Stimulated activated naive B cell treated with anti-CD40 and anti-IgM and Interleukin-4, amounts not matched to agents 10 μg/mL and 1 μg/mL and 100 μg/mL, for 72 hours (primary cell): ENCODE results near the gene ANP32B.
"Not testable (repeated sequence)": the region's sequence is repeated elsewhere in the genome, so short reads cannot be mapped to it uniquely, and the experiment has no call there.

Experiments used
- ATAC-seq, 2 donors: fragments of 150-1000 bp; cut with Tn5 transposase; replicated peaks; 2 replicates each; pipeline ENCODE4 v1.10.0; 2021; ENCODE audit warnings: moderate library complexity in 1 of 2
- DNase-seq: peaks from one replicate; pipeline ENCODE4 v3.0.0; 2021
- H3K27ac Mint-ChIP-seq: one replicate; pipeline ENCODE4 v1.8.0; 2022; ENCODE audit warnings: mild to moderate bottlenecking, mixed read lengths
- H3K27me3 Mint-ChIP-seq, 2 donors: one replicate each; pipeline ENCODE4 v1.8.0; 2022; ENCODE audit warnings: mixed read lengths in 2 of 2
- H3K36me3 Mint-ChIP-seq, 2 donors: one replicate each; pipeline ENCODE4 v1.8.0; 2022; ENCODE audit warnings: mixed read lengths in 2 of 2, mild to moderate bottlenecking in 1 of 2
- H3K4me1 Mint-ChIP-seq, 2 donors: one replicate each; pipeline ENCODE4 v1.8.0; 2022; ENCODE audit warnings: mixed read lengths in 2 of 2, mild to moderate bottlenecking in 1 of 2
- H3K4me3 Mint-ChIP-seq, 2 donors: one replicate each; pipeline ENCODE4 v1.8.0; 2022; ENCODE audit warnings: mild to moderate bottlenecking in 2 of 2, mixed read lengths in 2 of 2, moderate library complexity in 1 of 2
- H3K9me3 Mint-ChIP-seq, 2 donors: one replicate each; pipeline ENCODE4 v1.8.0; 2022; ENCODE audit warnings: mixed read lengths in 2 of 2, mild to moderate bottlenecking in 1 of 2

The ANP32B gene

DNA sequence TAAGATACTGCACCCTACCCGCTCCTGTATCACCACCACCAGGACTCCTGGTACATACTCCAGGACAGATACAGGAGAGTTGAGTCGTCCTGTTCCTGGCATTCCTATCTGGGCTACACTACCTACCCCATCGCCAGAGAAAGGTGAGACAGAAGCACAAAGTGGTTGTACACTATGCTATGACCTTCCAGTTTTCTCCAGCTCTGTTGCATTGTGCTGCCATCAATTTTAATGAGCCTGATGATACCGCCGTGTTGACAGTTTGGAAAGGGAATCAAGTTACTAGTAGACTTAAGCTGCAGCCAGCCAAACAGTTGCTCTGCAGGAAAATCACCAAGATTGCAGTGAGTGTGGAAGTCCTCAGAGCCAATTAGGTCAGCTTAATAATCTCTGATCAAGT is 35.2 kb downstream of the ANP32B start:
- DNase-seq: no peak
- Mint-ChIP-seq H3K4me1 (peaks cover 9 to 10% of the 10 kb centered on the region in 2 donors), H3K4me3 (no peak overlapping the region), H3K36me3 (peaks cover 51 to 72% of the 10 kb centered on the region in 2 donors), H3K27ac (peak overlapping the region; percentile 57), H3K27me3 (no peaks in the 10 kb centered on the region), H3K9me3 (no peaks in the 10 kb centered on the region)
- no peak for ATAC-seq

DNA sequence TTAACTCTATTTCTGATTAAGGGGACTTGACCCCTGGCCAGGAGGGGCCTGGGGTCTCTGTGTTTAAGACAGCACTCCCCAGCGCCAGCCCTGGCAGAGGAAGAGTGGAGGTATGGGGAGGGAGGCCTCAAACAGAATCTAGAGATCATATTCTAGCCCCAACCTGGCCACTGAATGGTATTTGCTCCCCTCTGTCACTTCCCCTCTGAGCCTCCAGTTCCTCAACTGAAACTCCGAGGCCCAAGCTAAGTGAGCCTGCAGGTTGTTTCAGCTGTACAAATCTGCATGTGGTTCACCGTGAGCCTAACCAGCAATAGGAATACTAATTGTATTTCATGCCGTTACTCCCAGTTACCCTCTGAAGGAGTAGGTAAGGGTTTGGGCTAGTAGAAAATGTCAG is 36.0 kb downstream of the ANP32B start:
- Mint-ChIP-seq H3K4me3 (peak overlapping the region in 1 of 2 donors; percentile 7), H3K27ac (no peak overlapping the region), H3K4me1 (peaks cover 9 to 10% of the 10 kb centered on the region in 2 donors), H3K9me3 (no peaks in the 10 kb centered on the region), H3K27me3 (no peaks in the 10 kb centered on the region), H3K36me3 (peaks cover 50 to 73% of the 10 kb centered on the region in 2 donors)
- DNase-seq (no peak), ATAC-seq (no peak)

DNA sequence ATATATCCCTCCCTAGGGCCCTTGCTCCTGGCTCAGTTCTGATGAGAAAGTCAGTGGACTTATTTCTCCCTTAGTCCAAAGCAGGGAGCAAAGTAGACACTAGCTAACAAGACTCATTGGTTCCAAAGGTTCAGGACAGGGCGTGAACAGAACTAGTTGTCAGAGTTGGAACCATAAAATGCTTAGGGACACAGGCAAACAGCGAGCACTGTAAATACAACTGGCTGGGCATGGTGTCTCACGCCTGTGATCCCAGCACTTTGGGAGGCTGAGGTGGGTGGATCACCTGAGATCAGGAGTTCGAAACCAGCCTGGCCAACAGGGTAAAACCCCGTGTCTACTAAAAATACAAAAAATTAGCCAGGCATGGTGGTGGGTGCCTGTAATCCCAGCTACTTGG is 36.7 kb downstream of the ANP32B start:
- H3K4me1 Mint-ChIP-seq, H3K27me3 Mint-ChIP-seq, ATAC-seq, H3K4me3 Mint-ChIP-seq, H3K9me3 Mint-ChIP-seq, DNase-seq: not testable (repeated sequence)
- Mint-ChIP-seq H3K36me3 (peaks cover 50 to 69% of the 10 kb centered on the region in 2 donors), H3K27ac (peak overlapping the region; percentile 25)

DNA sequence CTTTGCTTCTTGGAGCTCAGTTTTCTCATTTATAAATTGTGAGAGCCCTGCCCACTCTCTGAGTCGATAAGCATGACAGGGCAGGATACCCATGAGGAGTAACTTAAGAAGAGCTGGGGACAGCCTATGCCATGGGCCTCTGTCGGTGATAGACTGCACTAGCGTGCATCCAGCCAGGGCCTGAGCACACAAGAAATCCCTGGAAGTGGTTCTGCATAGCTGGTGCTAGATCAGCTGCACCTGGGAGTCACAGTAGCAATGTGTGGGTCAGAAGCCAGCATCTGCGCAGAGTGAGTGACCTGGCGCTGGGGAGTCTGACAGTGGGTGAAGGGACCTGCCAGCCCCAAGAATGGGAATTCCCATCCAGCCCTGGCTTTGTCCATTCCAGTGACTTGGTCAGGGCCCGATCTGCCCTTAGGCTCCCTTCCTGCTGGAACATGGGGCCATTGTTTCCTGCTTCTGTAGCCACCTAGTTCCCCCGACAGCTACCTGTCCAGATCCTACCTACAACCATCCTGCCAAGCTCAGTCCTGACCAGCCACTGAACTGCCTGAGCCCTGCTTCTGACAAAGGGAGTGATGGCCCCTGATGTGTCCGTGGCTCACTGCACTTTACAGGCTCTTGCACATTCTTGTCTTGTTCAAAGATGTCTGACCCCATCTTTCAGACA is 37.5 kb downstream of the ANP32B start:
- no peak overlapping the region for H3K27ac Mint-ChIP-seq
- peak; percentile 7 to 20 for ATAC-seq

DNA sequence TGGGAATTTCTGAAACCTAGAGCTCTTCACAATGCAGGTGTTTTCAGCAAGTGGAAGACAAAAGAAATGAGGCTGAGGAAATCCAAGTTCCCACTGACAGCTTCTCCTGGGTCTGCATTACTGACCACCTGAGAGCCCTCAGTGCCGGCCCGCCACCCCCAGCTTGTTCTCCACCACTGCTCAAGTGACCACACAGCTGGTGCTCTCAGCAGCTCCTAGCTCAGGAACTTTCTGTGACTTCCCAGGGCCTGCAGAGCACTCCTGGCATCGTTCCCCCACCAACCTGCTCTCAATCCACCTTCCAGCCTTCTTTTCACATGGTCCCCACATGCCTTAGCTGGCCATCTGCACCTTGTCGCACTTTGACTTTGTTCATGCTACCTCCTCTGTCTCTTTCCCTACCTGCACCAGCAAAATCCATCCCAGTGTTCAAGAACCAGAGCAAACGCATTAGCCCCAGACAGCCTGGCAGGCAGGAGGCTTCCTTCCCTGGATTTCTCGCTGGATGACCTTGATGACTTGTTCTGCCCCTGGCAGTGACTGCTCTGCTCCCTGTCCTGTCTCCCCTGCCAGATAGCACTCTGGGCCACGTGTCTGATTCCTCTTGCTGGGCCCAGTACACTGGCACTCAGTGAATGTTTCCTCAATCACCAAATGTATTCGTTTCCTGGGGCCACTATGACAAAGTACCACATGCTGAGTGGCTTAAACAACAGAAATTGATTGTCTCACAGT is 38.3 kb downstream of the ANP32B start:
- peaks cover 0 to 8% of the 10 kb centered on the region in 2 donors for H3K4me1 Mint-ChIP-seq
- H3K36me3 Mint-ChIP-seq: peaks cover 48 to 67% of the 10 kb centered on the region in 2 donors
- H3K9me3 Mint-ChIP-seq: no peaks in the 10 kb centered on the region
- peak overlapping the region; percentile 0 for H3K27ac Mint-ChIP-seq
- no peak for ATAC-seq
- H3K27me3 Mint-ChIP-seq: peaks cover 0 to 5% of the 10 kb centered on the region in 2 donors
- no peak for DNase-seq
- no peak overlapping the region for H3K4me3 Mint-ChIP-seq

More for the DNA sequence above, 37.5 kb downstream of the ANP32B start:
- peaks cover 48 to 66% of the 10 kb centered on the region in 2 donors for H3K36me3 Mint-ChIP-seq
- no peaks in the 10 kb centered on the region for H3K9me3 Mint-ChIP-seq
- H3K27me3 Mint-ChIP-seq: peaks cover 0 to 5% of the 10 kb centered on the region in 2 donors
- H3K4me1 Mint-ChIP-seq: peaks cover 0 to 8% of the 10 kb centered on the region in 2 donors
- DNase-seq: no peak
- H3K4me3 Mint-ChIP-seq: no peak overlapping the region

DNA sequence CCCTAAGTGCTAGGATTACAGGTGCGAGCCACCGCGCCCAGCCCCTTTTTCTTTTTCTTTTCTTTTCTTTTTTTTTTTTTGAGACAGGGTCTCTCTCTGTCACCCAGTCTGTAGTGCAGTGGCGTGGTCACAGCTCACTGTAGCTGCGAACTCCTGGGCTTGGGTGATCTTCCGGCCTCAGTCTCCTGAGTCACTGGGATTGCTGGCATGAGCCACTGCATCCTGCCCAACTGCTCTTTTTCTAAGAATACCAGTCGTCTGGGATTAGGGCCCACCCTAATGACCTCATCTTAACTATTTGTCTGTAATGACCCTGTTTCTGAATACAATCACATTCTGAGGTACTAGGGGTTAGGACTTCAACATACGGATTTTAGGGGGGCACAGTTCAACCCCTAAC is 39.3 kb downstream of the ANP32B start:
- DNase-seq: no peak
- Mint-ChIP-seq H3K27ac (peak overlapping the region; percentile 44), H3K27me3 (peaks cover 0 to 5% of the 10 kb centered on the region in 2 donors), H3K4me1 (peaks cover 0 to 8% of the 10 kb centered on the region in 2 donors), H3K9me3 (no peaks in the 10 kb centered on the region), H3K4me3 (no peak overlapping the region), H3K36me3 (peaks cover 42 to 65% of the 10 kb centered on the region in 2 donors)
- ATAC-seq: no peak

DNA sequence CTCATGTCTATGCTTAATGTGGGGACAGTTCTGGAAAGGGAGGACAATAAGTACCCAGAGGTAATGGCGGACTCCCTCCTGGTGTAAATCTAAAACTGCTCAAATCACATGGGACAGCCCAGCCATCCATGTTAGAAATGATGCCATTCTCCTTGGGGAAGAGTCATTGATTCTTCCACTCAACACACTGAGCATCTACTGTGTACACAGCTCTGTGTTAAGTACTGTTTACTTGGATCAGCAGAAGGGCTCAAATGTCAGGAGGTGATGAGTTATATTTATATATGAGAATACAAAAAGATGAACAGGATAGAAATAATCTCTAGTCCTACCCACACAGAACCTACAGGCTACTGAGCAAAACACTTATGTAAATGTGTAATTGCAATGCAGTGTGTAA is 41.6 kb downstream of the ANP32B start:
- H3K9me3 Mint-ChIP-seq: no peaks in the 10 kb centered on the region
- DNase-seq (no peak), ATAC-seq (no peak)
- H3K36me3 Mint-ChIP-seq: peaks cover 28 to 54% of the 10 kb centered on the region in 2 donors
- peaks cover 0 to 7% of the 10 kb centered on the region in 2 donors for H3K4me1 Mint-ChIP-seq
- no peak overlapping the region for H3K4me3 Mint-ChIP-seq
- H3K27me3 Mint-ChIP-seq: peaks cover 0 to 5% of the 10 kb centered on the region in 2 donors
- H3K27ac Mint-ChIP-seq: no peak overlapping the region

DNA sequence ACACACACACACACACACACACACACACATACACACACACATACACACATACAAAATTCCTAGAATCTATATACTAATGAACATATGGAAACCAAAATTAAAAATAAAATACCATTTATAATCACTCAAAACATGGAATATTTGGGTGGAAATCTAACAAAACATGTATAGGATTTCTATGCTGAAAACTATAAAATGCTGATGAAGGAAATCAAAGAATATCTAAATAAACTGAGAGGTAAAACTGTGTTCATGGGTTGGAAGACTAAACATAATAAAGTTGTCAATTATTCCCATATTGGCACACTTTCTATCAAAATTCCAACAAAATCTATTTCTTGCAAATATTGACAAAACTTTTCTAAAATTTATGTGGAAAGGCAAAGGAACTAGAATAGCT is 48.0 kb downstream of the ANP32B start:
- Mint-ChIP-seq H3K4me3 (no peak overlapping the region), H3K4me1 (peaks cover 16 to 23% of the 10 kb centered on the region in 2 donors), H3K27ac (no peak overlapping the region), H3K27me3 (peaks cover 4 to 6% of the 10 kb centered on the region in 2 donors), H3K9me3 (no peaks in the 10 kb centered on the region), H3K36me3 (peaks cover 8 to 21% of the 10 kb centered on the region in 2 donors)
- DNase-seq (no peak), ATAC-seq (no peak)

DNA sequence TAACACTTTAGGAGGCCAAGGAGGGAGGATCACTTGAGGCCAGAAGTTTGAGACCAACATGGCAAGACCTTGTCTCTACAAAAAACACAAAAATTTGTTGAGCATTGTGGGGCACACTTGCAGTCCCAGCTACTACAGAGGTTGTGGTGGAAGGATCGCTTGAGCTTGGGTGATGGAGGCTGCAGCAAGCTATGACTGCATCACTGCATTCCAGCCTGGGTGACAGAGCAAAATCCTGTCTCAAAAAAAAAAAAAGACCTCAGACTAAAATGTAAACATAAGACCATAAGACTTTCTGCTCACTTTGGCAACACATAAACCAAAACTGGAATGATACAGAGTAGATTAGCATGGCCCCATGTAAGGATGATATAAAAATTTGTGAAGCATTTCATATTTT is 48.8 kb downstream of the ANP32B start:
- ATAC-seq: no peak
- Mint-ChIP-seq H3K9me3 (no peaks in the 10 kb centered on the region), H3K4me1 (peaks cover 16 to 23% of the 10 kb centered on the region in 2 donors), H3K27ac (no peak overlapping the region), H3K36me3 (peaks cover 8 to 16% of the 10 kb centered on the region in 2 donors), H3K27me3 (peaks cover 4 to 6% of the 10 kb centered on the region in 2 donors), H3K4me3 (no peak overlapping the region)
- DNase-seq: no peak

DNA sequence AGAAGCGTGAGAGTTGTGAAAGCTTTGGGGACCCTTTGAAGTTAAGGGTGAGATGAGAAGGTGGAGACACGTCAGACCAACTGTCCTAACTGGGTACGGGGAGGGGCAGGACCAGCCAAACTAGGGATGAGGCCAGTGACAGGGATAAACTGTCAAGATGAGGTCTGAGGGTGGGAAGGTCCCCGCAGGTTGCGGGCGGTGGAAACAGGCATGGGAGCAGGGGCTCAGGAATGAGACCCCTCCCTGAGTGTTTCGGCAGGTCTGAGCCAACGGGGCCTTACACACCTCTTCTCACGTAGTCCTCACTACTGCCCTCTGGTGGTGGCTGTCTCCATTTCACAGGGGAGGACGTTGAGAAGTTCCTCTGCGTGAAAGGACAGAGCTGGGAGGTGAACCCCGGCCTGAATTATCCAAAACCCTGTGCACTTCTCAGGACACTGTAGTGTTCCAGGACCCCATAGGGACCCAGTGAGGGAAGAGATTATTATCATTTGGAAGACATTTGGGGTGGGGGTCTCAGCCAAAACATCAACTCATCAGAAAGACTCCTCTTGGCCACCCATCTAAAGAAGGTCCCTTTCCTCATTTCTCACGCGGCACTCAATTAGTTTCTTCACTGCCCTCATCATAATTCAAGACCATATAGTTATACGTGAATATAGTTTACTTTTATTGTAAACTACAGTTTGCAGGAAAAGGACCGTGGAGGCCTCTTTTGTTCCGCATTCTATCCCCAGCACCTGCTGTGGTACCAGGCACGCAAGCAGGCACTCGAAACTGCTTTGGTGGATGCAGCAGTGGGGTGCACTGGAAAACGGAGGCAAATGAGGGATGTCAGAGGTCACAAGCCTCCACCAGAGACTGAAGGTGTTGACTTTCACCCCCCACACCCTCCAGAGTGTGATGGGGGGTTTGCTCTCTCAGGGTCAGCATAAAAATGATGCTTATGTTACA is 51.7 kb downstream of the ANP32B start:
- peaks cover 4 to 6% of the 10 kb centered on the region in 2 donors for H3K27me3 Mint-ChIP-seq
- peak overlapping the region; percentile 39 to 58 for H3K4me3 Mint-ChIP-seq
- no peaks in the 10 kb centered on the region for H3K9me3 Mint-ChIP-seq
- peaks cover 18 to 23% of the 10 kb centered on the region in 2 donors for H3K4me1 Mint-ChIP-seq
- peak overlapping the region; percentile 77 for H3K27ac Mint-ChIP-seq
- DNase-seq (peak; percentile 73), ATAC-seq (peak; percentile 87 to 92)
- peaks cover 2 to 6% of the 10 kb centered on the region in 2 donors for H3K36me3 Mint-ChIP-seq

DNA sequence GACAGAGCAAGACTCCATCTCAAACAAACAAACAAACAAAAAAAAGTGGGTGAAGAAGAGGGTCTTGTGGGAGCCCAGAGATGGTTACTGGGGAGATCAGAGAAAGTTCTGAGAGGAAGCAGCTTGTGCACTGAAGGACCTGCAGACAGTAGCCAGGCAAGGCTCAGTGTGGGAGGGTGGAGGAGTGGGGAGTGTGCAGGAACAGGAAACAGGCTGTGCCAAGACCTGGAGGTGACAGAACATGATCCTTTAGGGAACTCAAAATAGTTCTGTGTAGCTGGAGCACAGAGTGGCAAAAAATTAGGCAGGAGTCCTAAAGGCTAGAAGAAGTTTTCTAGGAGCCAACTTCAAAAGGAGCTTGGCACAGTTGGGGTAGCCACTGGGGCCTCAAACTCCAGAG is 54.2 kb downstream of the ANP32B start:
- Mint-ChIP-seq H3K27me3 (peaks cover 4 to 17% of the 10 kb centered on the region in 2 donors), H3K4me1 (peaks cover 21% of the 10 kb centered on the region in 2 donors), H3K9me3 (no peaks in the 10 kb centered on the region), H3K27ac (no peak overlapping the region), H3K36me3 (peaks cover 0 to 2% of the 10 kb centered on the region in 2 donors), H3K4me3 (no peak overlapping the region)
- no peak for ATAC-seq
- no peak for DNase-seq

DNA sequence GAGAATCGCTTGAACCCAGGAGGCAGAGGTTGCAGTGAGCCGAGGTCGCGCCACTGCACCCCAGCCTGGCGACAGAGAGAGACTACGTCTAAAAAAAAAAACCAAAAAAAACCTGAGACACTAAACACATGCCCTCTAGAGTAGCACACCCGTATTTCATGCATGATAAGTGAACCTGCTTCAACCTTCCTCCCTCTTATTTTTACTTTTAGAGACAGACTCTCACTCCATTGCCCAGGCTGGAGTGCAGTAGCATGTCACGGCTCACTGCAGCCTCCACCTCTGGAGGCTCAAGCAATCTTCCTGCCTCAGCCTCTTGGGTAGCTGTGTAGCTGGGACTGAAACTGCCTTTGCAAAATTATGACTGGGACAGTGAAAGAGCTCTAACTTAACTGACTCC is 55.8 kb downstream of the ANP32B start:
- no peak overlapping the region for H3K27ac Mint-ChIP-seq
- peaks cover 4 to 17% of the 10 kb centered on the region in 2 donors for H3K27me3 Mint-ChIP-seq
- no peaks in the 10 kb centered on the region for H3K36me3 Mint-ChIP-seq
- ATAC-seq (peak in 1 of 2 donors; percentile 10), DNase-seq (no peak)
- no peaks in the 10 kb centered on the region for H3K9me3 Mint-ChIP-seq
- peak overlapping the region in 1 of 2 donors; percentile 39 for H3K4me3 Mint-ChIP-seq
- H3K4me1 Mint-ChIP-seq: peaks cover 18 to 29% of the 10 kb centered on the region in 2 donors

DNA sequence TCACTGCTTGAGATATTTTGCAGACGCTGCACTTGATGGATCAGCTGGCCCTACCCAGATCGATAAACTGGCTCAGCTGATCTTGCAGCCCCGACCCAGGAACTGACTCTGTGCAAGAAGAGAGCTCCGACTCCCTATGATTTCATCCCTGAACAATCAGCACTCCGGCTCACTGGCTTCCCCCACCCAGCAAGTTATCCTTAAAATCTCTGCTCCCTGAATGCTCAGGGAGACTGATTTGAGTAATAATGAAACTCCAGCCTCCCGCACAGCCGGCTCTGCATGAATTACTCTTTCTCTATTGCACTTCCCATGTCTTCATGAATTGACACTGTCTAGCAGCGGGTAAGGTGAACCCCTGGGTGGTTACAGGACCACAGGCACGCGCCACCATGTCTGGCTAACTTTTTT is 56.5 kb downstream of the ANP32B start:
- no peak for DNase-seq
- peak in 1 of 2 donors; percentile 30 for ATAC-seq
- peaks cover 14 to 23% of the 10 kb centered on the region in 2 donors for H3K4me1 Mint-ChIP-seq
- no peaks in the 10 kb centered on the region for H3K36me3 Mint-ChIP-seq
- no peaks in the 10 kb centered on the region for H3K9me3 Mint-ChIP-seq
- H3K27me3 Mint-ChIP-seq: peaks cover 4 to 17% of the 10 kb centered on the region in 2 donors
- H3K27ac Mint-ChIP-seq: no peak overlapping the region
- peak overlapping the region in 1 of 2 donors; percentile 42 for H3K4me3 Mint-ChIP-seq

DNA sequence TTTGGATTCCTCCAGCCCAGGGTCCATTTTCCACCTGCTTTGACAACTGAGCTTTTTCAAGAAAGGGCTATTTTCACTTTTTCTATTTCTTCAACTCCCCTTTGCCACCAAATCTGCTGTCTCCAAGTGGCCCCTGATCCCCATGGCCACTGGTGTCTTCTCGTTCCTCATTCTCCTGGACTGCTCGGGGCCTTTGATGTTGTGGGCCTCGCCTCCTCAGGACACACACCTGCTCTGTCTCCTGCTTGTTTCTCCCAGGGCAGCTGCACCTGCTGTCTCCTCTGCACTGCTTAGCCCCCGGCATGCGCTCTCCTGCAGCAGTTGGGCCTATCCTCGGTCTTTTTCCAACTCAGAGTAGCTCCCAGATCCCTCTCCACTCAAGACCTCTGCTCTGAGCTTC is 57.1 kb downstream of the ANP32B start:
- no peak overlapping the region for H3K4me3 Mint-ChIP-seq
- ATAC-seq (no peak), DNase-seq (no peak)
- no peak overlapping the region for H3K27ac Mint-ChIP-seq
- H3K36me3 Mint-ChIP-seq: peaks cover 3% of the 10 kb centered on the region in 2 donors
- peaks cover 12 to 20% of the 10 kb centered on the region in 2 donors for H3K4me1 Mint-ChIP-seq
- peaks cover 0 to 11% of the 10 kb centered on the region in 2 donors for H3K27me3 Mint-ChIP-seq
- peaks cover 3% of the 10 kb centered on the region in 2 donors for H3K9me3 Mint-ChIP-seq
